ENCODE data around the gene TNC.
"Not testable (repeated sequence)": the region's sequence is repeated elsewhere in the genome, so short reads cannot be mapped to it uniquely, and the experiment has no call there.

Gene TNC

DNA sequence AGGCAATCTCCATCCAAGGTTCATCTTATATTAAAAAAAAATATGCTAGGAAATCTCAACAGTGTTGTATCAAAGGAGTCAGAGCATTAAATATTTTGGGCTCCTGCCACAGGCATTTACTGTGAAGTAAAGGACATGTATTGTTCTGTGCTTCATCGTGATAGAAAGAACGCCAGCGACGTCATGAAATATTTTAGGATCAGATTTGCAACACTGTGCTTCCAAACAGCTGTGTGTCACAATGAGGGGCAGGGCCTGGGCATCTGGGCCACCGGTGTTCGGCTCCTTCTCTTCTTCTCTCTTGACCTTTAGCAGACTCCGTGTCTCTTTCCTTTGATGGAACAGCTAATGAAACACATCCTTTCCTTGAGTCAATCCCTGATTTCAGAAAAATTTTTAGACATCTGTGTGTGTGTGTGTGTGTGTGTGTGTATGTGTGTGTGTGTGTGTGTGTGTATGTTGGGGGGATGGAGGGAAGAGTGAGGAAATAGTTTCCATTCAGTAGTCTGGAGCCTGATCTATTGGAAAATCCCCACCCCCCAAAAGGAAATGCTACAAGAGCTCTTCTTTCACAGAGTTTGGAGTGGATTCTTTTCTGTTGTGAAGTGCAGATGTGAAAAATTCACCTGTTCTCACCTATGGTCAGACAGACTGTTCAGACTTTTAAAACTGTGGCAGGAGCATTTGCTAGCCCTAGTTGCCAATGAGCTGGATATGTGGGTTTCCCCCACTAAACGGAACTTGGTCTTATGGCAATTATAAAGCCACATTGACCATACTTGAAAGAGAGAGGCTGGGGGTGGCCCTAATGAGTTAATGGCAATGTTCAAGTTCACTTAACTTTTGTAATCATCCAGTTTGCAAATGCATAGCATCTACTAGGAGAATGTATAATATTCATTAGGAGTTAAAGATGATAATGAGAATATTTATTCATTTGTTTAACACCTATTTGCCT, 18.1 kb upstream of the TNC start:
- H3K9me3 ChIP-seq (ENCODE audit: insufficient read depth, low read length), result no peaks in the 10 kb centered on the region
- no peaks in the 10 kb centered on the region for H3K27me3 ChIP-seq (ENCODE audit: insufficient read depth, insufficient read length)
- no peak overlapping the region for H3K9ac ChIP-seq (ENCODE audit: insufficient read length, low read depth)
- no peak for DNase-seq (ENCODE audit: low read depth, low spot score)
- H3K36me3 ChIP-seq (ENCODE audit: insufficient read depth, insufficient read length, low read length), result no peaks in the 10 kb centered on the region
- H3K4me1 ChIP-seq (ENCODE audit: insufficient read depth, insufficient read length), result no peaks in the 10 kb centered on the region
- H3K4me3 ChIP-seq (ENCODE audit: insufficient read length, low read depth), result no peak overlapping the region
- TF ChIP-seq SUZ12 (IDR thresholded peaks at IDR 0.05; ENCODE audit: extremely low read depth, insufficient read depth, insufficient read length) (no peak), ZNF274 (IDR thresholded peaks at IDR 0.05; ENCODE audit: low read depth, low read length) (no peak), YY1 (IDR thresholded peaks at IDR 0.05; ENCODE audit: insufficient read depth, insufficient read length) (no peak)

DNA sequence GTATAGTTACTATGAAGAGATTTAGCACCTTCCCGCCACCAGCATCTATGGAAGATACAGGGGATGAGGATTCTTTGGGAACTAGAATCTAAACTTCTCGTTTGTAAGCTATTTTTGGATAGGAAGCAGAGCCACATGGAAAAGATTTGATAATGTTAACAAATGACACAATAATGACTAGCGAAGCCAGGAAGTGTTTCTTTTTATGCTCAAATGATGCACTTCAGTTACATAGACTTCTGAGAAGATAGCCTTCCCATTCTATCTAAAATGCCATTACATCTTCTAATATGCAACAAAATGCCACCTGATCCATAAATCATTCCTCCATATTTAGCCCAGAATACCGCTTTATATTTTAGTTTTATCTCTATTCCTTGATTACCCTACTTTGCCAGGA, 17.0 kb upstream of the TNC start:
- TF ChIP-seq YY1 (IDR thresholded peaks at IDR 0.05; ENCODE audit: insufficient read depth, insufficient read length) (no peak), SUZ12 (IDR thresholded peaks at IDR 0.05; ENCODE audit: extremely low read depth, insufficient read depth, insufficient read length) (no peak), ZNF274 (IDR thresholded peaks at IDR 0.05; ENCODE audit: low read depth, low read length) (no peak)
- Histone ChIP-seq H3K36me3 (ENCODE audit: insufficient read depth, insufficient read length, low read length) (no peaks in the 10 kb centered on the region), H3K27me3 (ENCODE audit: insufficient read depth, insufficient read length) (no peaks in the 10 kb centered on the region), H3K9ac (ENCODE audit: insufficient read length, low read depth) (no peak overlapping the region), H3K4me1 (ENCODE audit: insufficient read depth, insufficient read length) (no peaks in the 10 kb centered on the region), H3K4me3 (ENCODE audit: insufficient read length, low read depth) (no peak overlapping the region), H3K9me3 (ENCODE audit: insufficient read depth, low read length) (no peaks in the 10 kb centered on the region)
- no peak for DNase-seq (ENCODE audit: low read depth, low spot score)

DNA sequence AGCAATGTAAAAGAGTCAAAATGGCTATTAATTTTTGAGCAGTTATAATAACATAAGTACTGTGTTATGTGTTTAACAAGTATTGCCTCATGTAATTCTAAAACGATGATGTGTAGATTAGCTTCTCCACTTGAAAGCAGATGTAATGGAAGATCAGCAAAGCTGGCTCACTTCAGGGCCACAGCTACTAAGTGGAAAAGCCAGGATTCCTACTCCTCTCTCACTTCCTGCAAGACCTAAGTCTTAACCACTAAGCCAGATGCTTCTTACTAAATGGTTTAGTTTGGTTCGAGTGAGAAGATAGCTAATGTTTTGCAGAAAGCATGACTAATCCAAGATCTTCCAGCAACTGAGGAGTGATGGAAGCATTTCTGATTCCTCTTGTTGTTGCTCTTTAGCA, 15.7 kb upstream of the TNC start:
- H3K36me3 ChIP-seq (ENCODE audit: insufficient read depth, insufficient read length, low read length), result no peaks in the 10 kb centered on the region
- DNase-seq (ENCODE audit: low read depth, low spot score), result no peak
- no peaks in the 10 kb centered on the region for H3K4me1 ChIP-seq (ENCODE audit: insufficient read depth, insufficient read length)
- TF ChIP-seq SUZ12 (IDR thresholded peaks at IDR 0.05; ENCODE audit: extremely low read depth, insufficient read depth, insufficient read length), result no peak
- no peak for TF ChIP-seq YY1 (IDR thresholded peaks at IDR 0.05; ENCODE audit: insufficient read depth, insufficient read length)
- no peak for TF ChIP-seq ZNF274 (IDR thresholded peaks at IDR 0.05; ENCODE audit: low read depth, low read length)
- H3K27me3 ChIP-seq (ENCODE audit: insufficient read depth, insufficient read length), result no peaks in the 10 kb centered on the region
- H3K9ac ChIP-seq (ENCODE audit: insufficient read length, low read depth), result no peak overlapping the region
- no peaks in the 10 kb centered on the region for H3K9me3 ChIP-seq (ENCODE audit: insufficient read depth, low read length)
- no peak overlapping the region for H3K4me3 ChIP-seq (ENCODE audit: insufficient read length, low read depth)

DNA sequence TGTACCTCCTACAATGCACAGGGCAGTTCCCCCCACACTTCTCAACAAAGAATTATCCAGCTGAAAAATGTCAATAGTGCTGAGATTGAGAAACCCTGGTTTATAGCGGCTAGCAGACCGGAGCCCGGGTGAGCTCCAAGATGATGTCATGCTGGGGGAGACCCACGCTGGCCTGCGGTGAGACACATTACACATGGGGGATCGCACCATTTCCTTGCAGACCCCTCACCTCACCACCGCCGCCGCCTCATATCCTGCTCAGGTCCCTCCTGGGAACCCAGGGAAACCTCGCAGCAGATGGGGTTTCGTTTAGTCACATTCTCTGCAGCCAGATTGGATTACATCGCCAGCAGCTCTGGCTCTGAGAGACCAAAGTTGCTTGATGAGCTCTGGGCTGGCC, 14.7 kb upstream of the TNC start:
- H3K4me3 ChIP-seq (ENCODE audit: insufficient read length, low read depth), result no peak overlapping the region
- H3K4me1 ChIP-seq (ENCODE audit: insufficient read depth, insufficient read length), result no peaks in the 10 kb centered on the region
- no peaks in the 10 kb centered on the region for H3K36me3 ChIP-seq (ENCODE audit: insufficient read depth, insufficient read length, low read length)
- H3K27me3 ChIP-seq (ENCODE audit: insufficient read depth, insufficient read length), result no peaks in the 10 kb centered on the region
- H3K9ac ChIP-seq (ENCODE audit: insufficient read length, low read depth), result no peak overlapping the region
- DNase-seq (ENCODE audit: low read depth, low spot score), result no peak
- H3K9me3 ChIP-seq (ENCODE audit: insufficient read depth, low read length), result no peaks in the 10 kb centered on the region
- no peak for TF ChIP-seq YY1 (IDR thresholded peaks at IDR 0.05; ENCODE audit: insufficient read depth, insufficient read length)
- TF ChIP-seq ZNF274 (IDR thresholded peaks at IDR 0.05; ENCODE audit: low read depth, low read length), result no peak
- TF ChIP-seq SUZ12 (IDR thresholded peaks at IDR 0.05; ENCODE audit: extremely low read depth, insufficient read depth, insufficient read length), result no peak

DNA sequence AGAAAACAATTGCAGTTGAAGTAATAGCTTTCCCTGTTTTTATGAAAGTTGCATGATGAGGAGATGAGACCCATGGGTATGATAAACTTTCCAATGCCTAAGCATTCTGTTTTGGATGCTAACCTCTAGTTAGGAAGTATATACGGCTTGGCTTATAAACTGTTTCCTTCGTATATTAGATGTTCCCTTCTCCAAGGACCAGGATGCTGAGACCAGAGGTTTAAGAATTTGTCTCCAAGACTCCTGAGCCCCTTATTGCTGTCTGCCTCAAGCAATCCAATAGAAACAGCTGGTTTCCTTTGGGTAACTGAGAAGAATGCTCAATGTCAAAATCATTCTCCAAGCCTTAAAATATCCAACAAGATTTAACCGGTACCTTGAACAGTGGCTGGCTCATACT, 12.2 kb upstream of the TNC start:
- no peak for DNase-seq (ENCODE audit: low read depth, low spot score)
- Histone ChIP-seq H3K27me3 (ENCODE audit: insufficient read depth, insufficient read length) (no peaks in the 10 kb centered on the region), H3K9ac (ENCODE audit: insufficient read length, low read depth) (no peak overlapping the region), H3K9me3 (ENCODE audit: insufficient read depth, low read length) (peaks cover 6% of the 10 kb centered on the region), H3K4me3 (ENCODE audit: insufficient read length, low read depth) (no peak overlapping the region), H3K36me3 (ENCODE audit: insufficient read depth, insufficient read length, low read length) (no peaks in the 10 kb centered on the region), H3K4me1 (ENCODE audit: insufficient read depth, insufficient read length) (no peaks in the 10 kb centered on the region)
- TF ChIP-seq SUZ12 (IDR thresholded peaks at IDR 0.05; ENCODE audit: extremely low read depth, insufficient read depth, insufficient read length), result no peak
- no peak for TF ChIP-seq YY1 (IDR thresholded peaks at IDR 0.05; ENCODE audit: insufficient read depth, insufficient read length)
- no peak for TF ChIP-seq ZNF274 (IDR thresholded peaks at IDR 0.05; ENCODE audit: low read depth, low read length)

DNA sequence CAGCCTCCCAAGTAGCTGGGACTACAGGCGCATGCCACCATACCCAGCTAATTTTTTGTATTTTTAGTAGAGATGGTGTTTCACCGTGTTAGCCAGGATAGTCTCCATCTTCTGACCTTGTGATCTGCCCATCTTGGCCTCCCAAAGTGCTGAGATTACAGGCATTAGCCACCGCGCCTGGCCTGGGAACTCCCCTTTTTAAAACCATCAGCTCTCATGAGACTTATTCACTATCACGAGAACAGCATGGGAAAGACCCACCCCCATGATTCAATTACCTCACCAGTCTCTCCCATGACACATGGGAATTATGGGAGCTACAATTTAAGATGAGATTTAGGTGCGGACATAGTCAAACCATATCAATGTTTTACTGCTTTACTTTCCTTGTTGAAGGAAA, 10.8 kb upstream of the TNC start:
- DNase-seq (ENCODE audit: low read depth, low spot score); H3K4me1 ChIP-seq (ENCODE audit: insufficient read depth, insufficient read length); H3K4me3 ChIP-seq (ENCODE audit: insufficient read length, low read depth); H3K27me3 ChIP-seq (ENCODE audit: insufficient read depth, insufficient read length); H3K36me3 ChIP-seq (ENCODE audit: insufficient read depth, insufficient read length, low read length); H3K9ac ChIP-seq (ENCODE audit: insufficient read length, low read depth): not testable (repeated sequence)
- H3K9me3 ChIP-seq (ENCODE audit: insufficient read depth, low read length), result peaks cover 14% of the 10 kb centered on the region

DNA sequence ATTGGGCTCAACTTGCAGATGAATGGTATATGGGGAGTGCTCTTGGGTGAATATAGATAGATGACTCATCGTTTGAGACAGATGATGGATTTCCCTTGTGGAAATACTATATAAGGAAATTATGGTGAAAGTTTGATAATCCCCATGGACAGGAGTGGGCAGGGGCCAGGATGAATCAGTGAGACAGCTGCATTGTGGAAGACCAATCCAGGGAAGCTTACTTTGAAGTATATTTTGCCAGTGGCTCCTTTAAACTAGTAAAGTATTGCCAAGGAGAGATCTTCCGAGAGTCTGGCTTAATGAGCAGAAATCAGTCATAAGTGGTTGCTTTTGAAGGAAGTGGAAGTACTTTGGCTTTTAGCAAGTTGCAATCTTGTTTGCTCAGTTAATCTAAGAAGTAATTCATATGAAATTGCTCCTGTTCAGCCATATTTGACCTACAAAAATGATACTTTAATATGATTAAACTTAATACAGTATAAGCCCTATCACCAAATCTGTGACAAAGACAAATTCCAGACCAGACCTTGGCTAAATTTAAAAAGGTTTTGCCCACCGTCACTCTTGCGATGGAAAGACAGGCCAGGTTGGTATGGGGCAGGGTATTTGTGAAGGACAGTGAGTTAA, 9.3 kb upstream of the TNC start:
- no peak for DNase-seq (ENCODE audit: low read depth, low spot score)
- Histone ChIP-seq H3K36me3 (ENCODE audit: insufficient read depth, insufficient read length, low read length) (no peaks in the 10 kb centered on the region), H3K9ac (ENCODE audit: insufficient read length, low read depth) (no peak overlapping the region), H3K27me3 (ENCODE audit: insufficient read depth, insufficient read length) (peaks cover 4% of the 10 kb centered on the region), H3K9me3 (ENCODE audit: insufficient read depth, low read length) (peaks cover 14% of the 10 kb centered on the region), H3K4me3 (ENCODE audit: insufficient read length, low read depth) (no peak overlapping the region), H3K4me1 (ENCODE audit: insufficient read depth, insufficient read length) (no peaks in the 10 kb centered on the region)
- TF ChIP-seq SUZ12 (IDR thresholded peaks at IDR 0.05; ENCODE audit: extremely low read depth, insufficient read depth, insufficient read length) (no peak), YY1 (IDR thresholded peaks at IDR 0.05; ENCODE audit: insufficient read depth, insufficient read length) (no peak), ZNF274 (IDR thresholded peaks at IDR 0.05; ENCODE audit: low read depth, low read length) (no peak)
